ENCODE results near the gene LZTR1. TPM values are rescaled to one million over a fixed set of nuclear protein-coding genes. Genes with fewer than 3 reads are reported as not detected.

Gene LZTR1
- total and polyA plus RNA-seq, 2 experiments from 2014 or later: 41.3 to 50.4 TPM

DNA sequence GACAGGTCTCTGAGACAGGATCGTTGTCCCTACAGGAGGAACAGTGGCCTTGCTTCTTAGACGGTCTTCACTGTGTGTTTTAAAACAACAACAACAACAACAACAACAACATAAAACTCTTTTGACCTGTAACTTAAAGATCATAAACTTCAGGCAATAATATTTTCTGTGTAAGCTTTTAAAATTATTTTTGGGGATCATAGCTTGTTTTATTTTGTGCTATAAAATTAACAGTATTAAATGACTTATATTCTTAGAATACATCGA, 28.8 kb upstream of the LZTR1 start:
- no peak for TF ChIP-seq EZH2 (IDR thresholded peaks at IDR 0.05; ENCODE audit: borderline replicate concordance)
- no peak for TF ChIP-seq EZH2phosphoT487 (IDR thresholded peaks at IDR 0.05; ENCODE audit: low read depth, severe bottlenecking, unreplicated experiment)
- TF ChIP-seq, protein P1, sequence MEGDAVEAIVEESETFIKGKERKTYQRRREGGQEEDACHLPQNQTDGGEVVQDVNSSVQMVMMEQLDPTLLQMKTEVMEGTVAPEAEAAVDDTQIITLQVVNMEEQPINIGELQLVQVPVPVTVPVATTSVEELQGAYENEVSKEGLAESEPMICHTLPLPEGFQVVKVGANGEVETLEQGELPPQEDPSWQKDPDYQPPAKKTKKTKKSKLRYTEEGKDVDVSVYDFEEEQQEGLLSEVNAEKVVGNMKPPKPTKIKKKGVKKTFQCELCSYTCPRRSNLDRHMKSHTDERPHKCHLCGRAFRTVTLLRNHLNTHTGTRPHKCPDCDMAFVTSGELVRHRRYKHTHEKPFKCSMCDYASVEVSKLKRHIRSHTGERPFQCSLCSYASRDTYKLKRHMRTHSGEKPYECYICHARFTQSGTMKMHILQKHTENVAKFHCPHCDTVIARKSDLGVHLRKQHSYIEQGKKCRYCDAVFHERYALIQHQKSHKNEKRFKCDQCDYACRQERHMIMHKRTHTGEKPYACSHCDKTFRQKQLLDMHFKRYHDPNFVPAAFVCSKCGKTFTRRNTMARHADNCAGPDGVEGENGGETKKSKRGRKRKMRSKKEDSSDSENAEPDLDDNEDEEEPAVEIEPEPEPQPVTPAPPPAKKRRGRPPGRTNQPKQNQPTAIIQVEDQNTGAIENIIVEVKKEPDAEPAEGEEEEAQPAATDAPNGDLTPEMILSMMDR (IDR thresholded peaks at IDR 0.05; ENCODE audit: poor library complexity): no peak
- 84% methylated on average over 3 of the region's 3 CpGs for WGBS (ENCODE audit: low lambda C conversion rate, missing lambda C conversion rate)
- peaks cover 21% of the 10 kb centered on the region for H4K20me1 ChIP-seq (ENCODE audit: insufficient read depth, poor library complexity, severe bottlenecking)
- H3K4me3 ChIP-seq: no peak overlapping the region
- H2AFZ ChIP-seq: no peak overlapping the region
- no peaks in the 10 kb centered on the region for H3K9me2 ChIP-seq (replicated peaks; ENCODE audit: insufficient read depth)
- H3K9me3 ChIP-seq (ENCODE audit: low read depth): no peaks in the 10 kb centered on the region
- DNase-seq (ENCODE audit: low spot score): peak; percentile 20
- peak overlapping the region; percentile 47 for H3K4me2 ChIP-seq
- H3K4me1 ChIP-seq (ENCODE audit: insufficient read depth): peaks cover 40% of the 10 kb centered on the region
- H3K27me3 ChIP-seq: no peaks in the 10 kb centered on the region
- peaks cover 59% of the 10 kb centered on the region for H3K79me2 ChIP-seq
- peak overlapping the region; percentile 89 for H3K27ac ChIP-seq
- no peaks in the 10 kb centered on the region for H3K36me3 ChIP-seq (replicated peaks; ENCODE audit: insufficient read depth, low read depth)

DNA sequence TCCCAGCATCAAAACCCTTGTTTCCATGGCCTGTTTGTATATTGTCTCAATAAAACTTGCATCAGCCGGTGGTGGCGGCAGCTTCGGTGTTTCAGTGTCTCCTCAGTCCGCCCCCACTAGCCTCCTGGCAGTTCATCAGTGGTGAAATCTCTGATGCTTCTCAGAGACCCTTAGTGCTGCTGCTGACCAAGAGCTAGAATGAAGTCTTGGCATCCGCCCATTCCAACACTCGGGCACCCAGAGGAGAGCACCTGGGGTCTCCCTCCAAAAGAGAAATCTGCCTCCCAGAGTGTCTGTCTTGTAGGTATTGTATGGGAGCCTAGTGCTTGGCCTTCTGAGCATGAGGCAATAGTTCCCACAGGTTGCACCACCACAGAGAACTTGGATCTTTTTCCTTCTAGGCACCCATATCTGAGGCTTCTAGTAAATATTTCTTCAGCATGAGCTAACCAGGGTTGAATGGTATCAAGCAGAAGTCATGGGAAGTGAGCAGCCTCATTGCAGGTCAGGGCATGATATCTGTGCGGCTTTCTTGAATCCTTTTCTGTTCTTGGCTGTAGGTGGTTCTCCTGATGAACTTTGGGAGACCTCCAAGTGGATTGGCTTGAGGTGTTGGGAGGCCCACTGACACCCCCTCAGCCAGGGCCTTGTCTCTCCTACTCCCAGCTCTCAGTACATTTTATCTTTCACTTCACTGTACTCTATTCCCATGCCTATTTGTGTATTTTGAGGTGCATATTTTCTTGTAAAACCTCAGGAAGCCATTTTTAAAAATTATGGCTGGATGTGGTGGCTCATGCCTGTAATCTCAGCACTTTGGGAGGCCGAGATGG, 28.2 kb upstream of the LZTR1 start:
- WGBS (ENCODE audit: low lambda C conversion rate, missing lambda C conversion rate): 93% methylated on average over 8 of the region's 8 CpGs
- Histone ChIP-seq H3K36me3 (replicated peaks; ENCODE audit: insufficient read depth, low read depth) (no peaks in the 10 kb centered on the region), H3K27me3 (no peaks in the 10 kb centered on the region), H3K9me2 (replicated peaks; ENCODE audit: insufficient read depth) (no peaks in the 10 kb centered on the region), H3K4me1 (ENCODE audit: insufficient read depth) (peaks cover 40% of the 10 kb centered on the region), H3K27ac (peak overlapping the region; percentile 89), H3K9me3 (ENCODE audit: low read depth) (no peaks in the 10 kb centered on the region), H3K4me2 (peak overlapping the region; percentile 47), H3K4me3 (no peak overlapping the region), H2AFZ (no peak overlapping the region), H4K20me1 (ENCODE audit: insufficient read depth, poor library complexity, severe bottlenecking) (peaks cover 15% of the 10 kb centered on the region), H3K79me2 (peaks cover 53% of the 10 kb centered on the region)
- DNase-seq (ENCODE audit: low spot score): peak; percentile 67
- TF ChIP-seq EZH2 (IDR thresholded peaks at IDR 0.05; ENCODE audit: borderline replicate concordance) (no peak), EZH2phosphoT487 (IDR thresholded peaks at IDR 0.05; ENCODE audit: low read depth, severe bottlenecking, unreplicated experiment) (no peak)
- TF ChIP-seq, protein P1 (IDR thresholded peaks at IDR 0.05; ENCODE audit: poor library complexity): no peak

DNA sequence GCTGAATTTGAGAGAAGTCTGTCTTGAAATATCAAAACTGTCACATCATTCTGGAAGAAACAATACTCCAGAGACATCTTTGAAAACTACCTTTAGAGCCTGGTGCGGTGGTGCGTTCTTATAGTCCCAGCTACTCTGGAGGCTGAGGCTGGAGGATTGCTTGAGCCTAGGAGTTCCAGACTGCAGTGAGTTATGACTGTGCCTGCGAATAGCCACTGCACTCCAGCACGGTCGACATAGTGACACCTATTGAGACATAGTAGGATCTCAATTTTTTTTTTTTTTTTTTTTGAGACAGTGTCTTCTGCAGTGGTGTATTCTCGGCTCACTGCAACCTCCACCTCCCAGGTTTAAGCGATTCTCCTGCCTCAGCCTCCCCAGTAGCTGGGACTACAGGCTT, 26.5 kb upstream of the LZTR1 start:
- H3K27me3 ChIP-seq: no peaks in the 10 kb centered on the region
- H4K20me1 ChIP-seq (ENCODE audit: insufficient read depth, poor library complexity, severe bottlenecking): no peaks in the 10 kb centered on the region
- no peaks in the 10 kb centered on the region for H3K36me3 ChIP-seq (replicated peaks; ENCODE audit: insufficient read depth, low read depth)
- no peak overlapping the region for H3K4me3 ChIP-seq
- peak overlapping the region; percentile 99 for H3K4me2 ChIP-seq
- H3K9me3 ChIP-seq (ENCODE audit: low read depth): no peaks in the 10 kb centered on the region
- H3K4me1 ChIP-seq (ENCODE audit: insufficient read depth): peaks cover 40% of the 10 kb centered on the region
- H3K79me2 ChIP-seq: peaks cover 42% of the 10 kb centered on the region
- H2AFZ ChIP-seq: no peak overlapping the region
- TF ChIP-seq EZH2 (IDR thresholded peaks at IDR 0.05; ENCODE audit: borderline replicate concordance) (no peak), EZH2phosphoT487 (IDR thresholded peaks at IDR 0.05; ENCODE audit: low read depth, severe bottlenecking, unreplicated experiment) (no peak)
- TF ChIP-seq, protein P1 (IDR thresholded peaks at IDR 0.05; ENCODE audit: poor library complexity): no peak
- 77% methylated on average over 7 of the region's 7 CpGs for WGBS (ENCODE audit: low lambda C conversion rate, missing lambda C conversion rate)
- no peaks in the 10 kb centered on the region for H3K9me2 ChIP-seq (replicated peaks; ENCODE audit: insufficient read depth)
- H3K27ac ChIP-seq: peak overlapping the region; percentile 76
- no peak for DNase-seq (ENCODE audit: low spot score)

All from hepatocyte (in vitro differentiated cells).